WTC11 (cell line): ENCODE measurements around the gene SMIM41. TPM values are rescaled to one million over a fixed set of nuclear protein-coding genes. Genes with fewer than 3 reads are reported as not detected.
A peak's percentile ranks its signal among the peaks of the same experiment; 100 is the strongest.

Experiments
- ATAC-seq: fragments of 200-7000 bp; cut with Tn5 transposase; 2 replicates; pipeline ENCODE4 v1.10.0; 2021; ENCODE audit warnings: mild to moderate bottlenecking, moderate library complexity
- CTCF ChIA-PET: fragments of 300-600 bp; sonication (Branson Sonifier 250); formaldehyde crosslinking; loops from one replicate; lab custom pipeline; 2021; ENCODE audit warnings: antibody characterized with exemption; lab: Charles Lee
- POLR2A ChIA-PET: fragments of 350-600 bp; sonication (Branson Sonifier 250); formaldehyde crosslinking; loops from one replicate; lab custom pipeline; 2021; ENCODE audit warnings: antibody characterized with exemption; lab: Charles Lee
- DNase-seq: peaks from one replicate; pipeline ENCODE4 v3.0.0; 2021; ENCODE audit warnings: low spot score
- H3K27ac Mint-ChIP-seq: 2 replicates; pipeline ENCODE4 v1.8.0; 2021; ENCODE audit warnings: mixed read lengths
- H3K27me3 Mint-ChIP-seq: 2 replicates; pipeline ENCODE4 v1.8.0; 2021; ENCODE audit warnings: low read depth, mild to moderate bottlenecking, moderate library complexity, mixed read lengths
- H3K36me3 Mint-ChIP-seq: 2 replicates; pipeline ENCODE4 v1.8.0; 2021; ENCODE audit warnings: mixed read lengths
- H3K4me1 Mint-ChIP-seq: 2 replicates; pipeline ENCODE4 v1.8.0; 2022; ENCODE audit warnings: mixed read lengths
- H3K4me3 Mint-ChIP-seq: 2 replicates; pipeline ENCODE4 v1.8.0; 2021; ENCODE audit warnings: mild to moderate bottlenecking, moderate library complexity, mixed read lengths
- H3K9me3 Mint-ChIP-seq: 2 replicates; pipeline ENCODE4 v1.8.0; 2021; ENCODE audit warnings: mixed read lengths
- ATF2 ChIP-seq: sonication (generic); formaldehyde crosslinking; IDR thresholded peaks from 2 replicates; pipeline ENCODE4 v1.8.1; 2022; ENCODE audit warnings: low read depth, missing genetic modification reagents, borderline replicate concordance
- CTCF ChIP-seq: fragments of 200-600 bp; IDR thresholded peaks from 2 replicates; pipeline ENCODE4 v1.8.0; 2022; ENCODE audit warnings: antibody characterized with exemption
- ESRRA ChIP-seq: sonication (generic); formaldehyde crosslinking; IDR thresholded peaks from 2 replicates; pipeline ENCODE4 v1.8.1; 2022; ENCODE audit warnings: mild to moderate bottlenecking, missing genetic modification reagents, borderline replicate concordance
- PRDM15 ChIP-seq: sonication (generic); formaldehyde crosslinking; IDR thresholded peaks from 2 replicates; pipeline ENCODE4 v1.8.0; 2022; ENCODE audit warnings: missing genetic modification reagents
- STAT6 ChIP-seq: sonication (generic); formaldehyde crosslinking; conservative IDR thresholded peaks from 2 replicates; pipeline ENCODE4 v1.8.1; 2023; ENCODE audit warnings: mild to moderate bottlenecking, low read depth, missing genetic modification reagents, moderate library complexity
- ZBTB43 ChIP-seq: sonication (generic); formaldehyde crosslinking; IDR thresholded peaks from 2 replicates; pipeline ENCODE4 v1.8.1; 2023; ENCODE audit warnings: mild to moderate bottlenecking, missing genetic modification reagents
- ZNF532 ChIP-seq: fragments of 250-450 bp; sonication (Bioruptor Pico); IDR thresholded peaks from 2 replicates; pipeline ENCODE4 v1.9.0; 2021; ENCODE audit warnings: mild to moderate bottlenecking, borderline replicate concordance
- total RNA-seq: library from RNA; stranded (reverse); gene quantifications from 3 replicates; pipeline ENCODE4 v1.2.3, GENCODE V29; 2021

Gene SMIM41
- total RNA-seq, 1 experiment from 2014 or later: not detected

GRCh38 chr12:52139147-52139546 lies 59.6 kb downstream of the SMIM41 start (continued):
- TF ChIP-seq STAT6 (CRISPR knock-in tag): no peak

GRCh38 chr12:52139579-52140062 lies 60.1 kb downstream of the SMIM41 start:
- ATAC-seq (peak; percentile 84), DNase-seq (peak; percentile 77)
- TF ChIP-seq ZNF532: no peak
- no peak for TF ChIP-seq ZBTB43 (CRISPR knock-in tag)
- TF ChIP-seq PRDM15 (CRISPR knock-in tag): no peak
- TF ChIP-seq ATF2: no peak
- peak; percentile 67 for TF ChIP-seq CTCF
- TF ChIP-seq ESRRA (CRISPR knock-in tag): no peak
- CTCF ChIA-PET: interaction anchor here (0.9 to 5.0 kb wide), 10 partner anchors 9 to 116 kb away, joined by 3 to 23 read pairs (median 4); no protein-coding TSS in a partner anchor
- H3K9me3 Mint-ChIP-seq: no peaks in the 10 kb centered on the region
- H3K36me3 Mint-ChIP-seq: no peaks in the 10 kb centered on the region
- H3K4me3 Mint-ChIP-seq: no peak overlapping the region
- H3K27ac Mint-ChIP-seq: 0 out of 2 replicates have a peak overlapping the region, but pooled peaks have one; percentile 35
- H3K27me3 Mint-ChIP-seq: no peaks in the 10 kb centered on the region; the same call in none of the 2 replicates
- POLR2A ChIA-PET: no interaction called here
- H3K4me1 Mint-ChIP-seq: peaks cover 30% of the 10 kb centered on the region
